Measurements from ENCODE around the gene SENP6.

SENP6 gene

DNA sequence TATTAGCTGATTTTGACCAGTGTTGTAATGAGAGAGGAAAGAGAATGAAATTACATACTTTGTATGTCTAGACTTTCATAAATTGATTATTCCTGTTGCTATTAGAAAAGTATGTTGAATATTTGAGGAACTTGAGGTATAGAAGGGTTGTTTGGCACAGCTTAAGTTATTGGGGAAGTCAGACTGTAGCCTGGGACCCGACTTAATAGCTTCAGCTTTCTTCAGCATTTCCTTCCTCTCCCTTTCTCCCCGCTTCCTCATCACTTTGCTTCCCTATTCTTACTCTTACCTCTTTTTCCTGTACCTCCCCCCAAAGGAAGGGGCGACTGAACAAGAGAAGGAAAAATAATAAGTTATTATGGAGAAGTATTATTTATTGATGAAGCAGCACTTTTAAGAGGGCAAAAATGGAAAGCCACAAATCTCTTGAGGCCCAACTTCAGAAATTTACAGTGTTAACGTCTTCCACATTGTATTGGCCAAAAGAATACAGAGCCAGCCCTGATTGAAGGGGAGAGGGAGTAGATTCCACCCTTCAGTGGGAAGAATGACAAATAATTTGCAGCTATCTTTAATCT, 7.4 kb downstream of the SENP6 start:
- no peak overlapping the region for H3K9ac ChIP-seq (ENCODE audit: low read depth, low read length)
- 63% methylated on average over 4 of the region's 4 CpGs for WGBS
- peaks cover 36% of the 10 kb centered on the region for H3K4me1 ChIP-seq (ENCODE audit: insufficient read depth, low read length)
- 0 out of 2 replicates have a peak, but pooled peaks cover 2% of the 10 kb centered on the region for H3K36me3 ChIP-seq (ENCODE audit: insufficient read depth, low read length)
- H3K9me3 ChIP-seq (ENCODE audit: insufficient read depth, low read depth, low read length), result no peaks in the 10 kb centered on the region
- no peak overlapping the region for H3K4me3 ChIP-seq (ENCODE audit: low read length)
- H3K27ac ChIP-seq (ENCODE audit: low read depth, low read length), result no peak overlapping the region
- H3K27me3 ChIP-seq (ENCODE audit: insufficient read depth, low read length), result no peaks in the 10 kb centered on the region

DNA sequence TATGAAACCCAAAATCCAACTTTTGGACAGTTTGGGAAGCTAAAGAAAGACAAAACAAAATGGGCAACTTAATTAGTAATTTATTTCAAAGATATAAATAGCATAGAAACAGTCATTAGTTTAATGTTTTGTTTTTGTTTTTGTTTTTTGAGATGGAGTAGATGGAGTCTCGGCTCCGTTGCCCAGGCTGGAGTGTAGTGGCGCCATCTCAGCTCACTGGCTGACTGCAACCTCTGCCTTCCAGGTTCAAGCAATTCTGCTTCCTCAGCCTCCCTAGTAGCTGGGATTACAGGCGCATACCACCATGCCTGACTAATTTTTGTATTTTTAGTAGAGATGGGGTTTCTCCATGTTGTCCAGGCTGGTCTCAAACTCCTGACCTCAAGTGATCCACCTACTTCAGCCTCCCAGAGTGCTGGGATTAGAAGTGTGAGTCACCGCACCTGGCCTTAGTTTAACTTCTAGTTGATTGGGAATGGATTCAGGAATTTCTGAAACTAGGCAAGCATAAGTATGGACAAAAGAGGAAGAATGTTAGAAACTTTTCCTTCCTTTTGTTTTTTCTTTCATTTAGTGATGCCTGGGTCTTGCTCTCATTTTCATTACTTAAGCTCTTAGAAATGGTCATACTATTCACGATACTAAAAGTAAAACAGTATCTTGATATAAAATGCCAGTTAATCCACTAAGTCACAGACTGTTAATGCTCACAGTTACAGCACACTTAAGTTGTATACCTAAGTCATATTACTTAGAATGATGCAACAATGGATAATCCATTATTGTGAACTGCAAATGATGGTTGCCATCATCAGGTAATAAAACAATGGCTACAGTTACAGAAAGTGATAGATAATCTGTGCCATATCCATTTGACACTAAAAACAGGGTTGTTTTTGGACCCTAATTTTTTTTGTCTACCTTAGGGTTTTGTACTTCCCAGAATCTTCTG, 8.2 kb downstream of the SENP6 start:
- Histone ChIP-seq H3K9me3 (ENCODE audit: insufficient read depth, low read depth, low read length) (no peaks in the 10 kb centered on the region), H3K4me1 (ENCODE audit: insufficient read depth, low read length) (peaks cover 36% of the 10 kb centered on the region), H3K27me3 (ENCODE audit: insufficient read depth, low read length) (no peaks in the 10 kb centered on the region), H3K36me3 (ENCODE audit: insufficient read depth, low read length) (0 out of 2 replicates have a peak, but pooled peaks cover 2% of the 10 kb centered on the region), H3K4me3 (ENCODE audit: low read length) (no peak overlapping the region), H3K9ac (ENCODE audit: low read depth, low read length) (no peak overlapping the region), H3K27ac (ENCODE audit: low read depth, low read length) (peak overlapping the region; percentile 4; the same call in 1 of the 2 replicates)
- WGBS, result 81% methylated on average over 4 of the region's 6 CpGs

DNA sequence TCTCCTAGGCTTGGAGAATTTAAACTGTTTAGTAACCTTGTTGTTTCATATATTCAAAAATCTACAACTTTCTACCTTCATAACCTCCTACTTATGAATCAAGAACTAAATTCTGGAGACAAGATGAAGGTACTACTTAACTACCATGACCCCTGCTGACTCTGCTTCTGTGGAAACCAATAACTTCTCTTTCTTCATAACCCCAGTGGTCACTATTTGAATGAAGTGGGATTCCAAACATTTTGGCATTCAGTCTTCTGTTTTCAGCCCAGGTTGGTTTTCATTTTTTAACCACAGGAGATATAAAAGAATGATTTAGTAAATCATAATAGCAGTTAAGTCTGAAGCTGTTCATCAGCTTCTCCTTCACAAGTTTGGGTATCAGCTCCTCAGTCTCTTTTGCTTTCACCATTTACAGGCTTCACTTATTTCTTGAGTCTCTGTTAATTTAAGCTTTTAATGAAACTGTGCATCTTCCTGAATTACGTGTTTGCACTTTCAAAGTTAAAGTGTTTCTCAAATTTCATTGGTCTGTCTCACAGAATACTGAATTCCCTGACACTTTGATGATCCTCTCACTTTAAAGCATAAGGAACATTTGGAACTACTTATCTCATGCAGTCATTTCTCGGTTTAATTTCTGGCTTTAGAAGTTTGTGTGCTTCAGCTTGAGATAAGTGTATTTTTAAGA, 9.5 kb downstream of the SENP6 start:
- WGBS, result 98% methylated on average over 2 of the region's 2 CpGs

DNA sequence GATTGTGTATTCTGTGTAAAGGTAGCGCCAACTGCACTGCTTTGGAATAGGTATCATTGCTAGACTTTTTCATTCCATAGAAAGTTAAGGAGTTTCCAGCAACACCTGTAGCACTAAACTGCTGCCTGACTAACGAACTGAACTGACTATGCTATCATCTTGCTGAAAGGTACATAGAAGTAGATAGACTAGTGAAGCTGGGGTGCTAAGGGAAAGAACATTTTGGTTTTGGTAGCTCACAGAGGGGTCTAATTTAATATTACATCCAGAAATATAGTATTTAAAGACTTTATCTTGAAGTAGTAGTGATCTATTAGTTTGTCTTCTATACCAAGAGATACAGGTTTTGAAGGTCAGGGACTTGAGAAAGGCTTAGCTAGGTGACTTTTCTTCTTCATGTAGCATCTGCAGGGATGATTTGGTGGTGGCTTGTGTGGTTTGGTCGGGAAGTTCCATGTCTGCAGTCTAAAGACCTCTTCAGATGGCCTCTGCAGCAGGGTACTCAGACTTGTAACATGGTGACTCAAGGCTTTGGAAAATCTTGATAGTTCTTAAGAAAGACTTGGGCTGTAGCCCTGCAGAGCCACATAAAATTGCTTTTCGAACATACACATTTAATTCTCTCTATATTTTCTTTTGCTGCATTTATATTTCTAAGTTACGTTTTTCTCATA, 10.2 kb downstream of the SENP6 start:
- H3K9ac ChIP-seq (ENCODE audit: low read depth, low read length), result no peak overlapping the region
- H3K27ac ChIP-seq (ENCODE audit: low read depth, low read length), result no peak overlapping the region
- 92% methylated on average over 5 of the region's 5 CpGs for WGBS
- H3K4me1 ChIP-seq (ENCODE audit: insufficient read depth, low read length), result peaks cover 28% of the 10 kb centered on the region
- H3K36me3 ChIP-seq (ENCODE audit: insufficient read depth, low read length), result no peaks in the 10 kb centered on the region
- H3K27me3 ChIP-seq (ENCODE audit: insufficient read depth, low read length), result no peaks in the 10 kb centered on the region
- no peaks in the 10 kb centered on the region for H3K9me3 ChIP-seq (ENCODE audit: insufficient read depth, low read depth, low read length)
- H3K4me3 ChIP-seq (ENCODE audit: low read length), result no peak overlapping the region

More for the DNA sequence above, 9.5 kb downstream of the SENP6 start:
- Histone ChIP-seq H3K36me3 (ENCODE audit: insufficient read depth, low read length) (no peaks in the 10 kb centered on the region), H3K9me3 (ENCODE audit: insufficient read depth, low read depth, low read length) (no peaks in the 10 kb centered on the region), H3K4me1 (ENCODE audit: insufficient read depth, low read length) (peaks cover 28% of the 10 kb centered on the region), H3K9ac (ENCODE audit: low read depth, low read length) (no peak overlapping the region), H3K27ac (ENCODE audit: low read depth, low read length) (no peak overlapping the region), H3K27me3 (ENCODE audit: insufficient read depth, low read length) (no peaks in the 10 kb centered on the region), H3K4me3 (ENCODE audit: low read length) (no peak overlapping the region)

DNA sequence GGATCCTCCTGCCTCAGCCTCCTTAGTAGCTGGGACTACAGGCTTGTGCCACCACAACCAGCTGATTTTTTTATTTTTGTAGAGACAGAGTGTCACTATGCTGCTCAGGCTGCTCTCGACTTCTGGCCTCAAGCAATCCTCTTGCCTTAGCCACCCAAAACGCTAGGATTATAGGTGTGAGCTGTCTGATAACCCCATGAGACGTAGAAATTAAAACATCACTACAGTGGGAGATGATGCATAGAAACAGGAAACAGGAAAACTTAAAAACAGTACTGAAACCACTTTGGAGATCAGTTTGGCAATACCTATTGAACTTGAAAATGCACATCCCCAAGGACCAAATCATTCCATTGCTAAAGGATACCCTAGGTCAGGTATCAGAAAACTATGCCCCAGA, 10.8 kb downstream of the SENP6 start:
- Histone ChIP-seq H3K27me3 (ENCODE audit: insufficient read depth, low read length) (no peaks in the 10 kb centered on the region), H3K36me3 (ENCODE audit: insufficient read depth, low read length) (no peaks in the 10 kb centered on the region; the same call in 1 of the 2 replicates), H3K4me1 (ENCODE audit: insufficient read depth, low read length) (peaks cover 28% of the 10 kb centered on the region), H3K9ac (ENCODE audit: low read depth, low read length) (no peak overlapping the region), H3K9me3 (ENCODE audit: insufficient read depth, low read depth, low read length) (no peaks in the 10 kb centered on the region), H3K4me3 (ENCODE audit: low read length) (no peak overlapping the region), H3K27ac (ENCODE audit: low read depth, low read length) (no peak overlapping the region)
- WGBS, result 98% methylated on average over 3 of the region's 3 CpGs

DNA sequence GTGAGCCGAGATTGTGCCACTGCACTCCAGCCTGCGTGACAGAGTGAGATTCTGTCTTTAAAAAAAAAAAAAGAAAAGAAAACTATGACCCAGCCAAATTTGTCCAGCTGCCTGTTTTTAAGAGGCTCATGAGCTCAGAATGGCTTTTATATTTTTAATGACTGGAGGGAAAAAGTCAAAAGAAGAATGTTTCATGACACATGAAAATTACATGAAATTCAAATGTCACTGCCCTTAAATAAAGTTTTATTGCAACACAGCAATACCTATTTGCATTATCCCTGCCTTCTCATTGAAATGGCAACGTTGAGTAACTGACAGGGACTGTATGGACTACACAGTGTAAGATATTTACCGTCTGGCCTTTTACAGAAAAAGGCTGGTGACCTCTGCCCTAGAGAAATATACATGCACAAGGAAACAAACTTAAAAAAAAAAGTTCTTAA, 11.4 kb downstream of the SENP6 start:
- Histone ChIP-seq H3K4me3 (ENCODE audit: low read length) (no peak overlapping the region), H3K27me3 (ENCODE audit: insufficient read depth, low read length) (no peaks in the 10 kb centered on the region), H3K9me3 (ENCODE audit: insufficient read depth, low read depth, low read length) (no peaks in the 10 kb centered on the region), H3K9ac (ENCODE audit: low read depth, low read length) (no peak overlapping the region), H3K4me1 (ENCODE audit: insufficient read depth, low read length) (peaks cover 28% of the 10 kb centered on the region), H3K27ac (ENCODE audit: low read depth, low read length) (no peak overlapping the region), H3K36me3 (ENCODE audit: insufficient read depth, low read length) (peaks cover 4% of the 10 kb centered on the region; the same call in 1 of the 2 replicates)
- WGBS, result 86% methylated on average over 4 of the region's 4 CpGs

DNA sequence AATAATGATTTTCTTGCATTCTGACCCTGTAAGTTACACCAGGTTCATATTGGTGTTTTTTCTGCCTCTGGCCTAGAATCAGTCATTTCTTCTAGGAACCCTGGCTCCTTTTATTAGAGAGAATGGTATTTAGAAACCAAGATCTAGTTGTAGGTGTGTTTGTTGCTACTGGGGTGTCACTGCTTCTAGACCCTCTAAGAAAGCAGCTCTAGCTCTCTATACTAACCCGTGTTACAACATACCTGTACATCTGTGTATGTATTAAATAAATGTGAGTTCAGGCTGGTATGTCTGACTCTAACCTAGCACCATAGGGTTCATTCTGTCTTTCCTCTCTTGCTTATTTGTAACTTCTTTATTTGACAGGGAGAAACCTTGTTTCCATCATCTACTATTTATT, 16.8 kb downstream of the SENP6 start:
- Histone ChIP-seq H3K27ac (ENCODE audit: low read depth, low read length) (no peak overlapping the region), H3K9ac (ENCODE audit: low read depth, low read length) (no peak overlapping the region)
- no CpG with 5 or more reads among the region's 1 CpG for WGBS

DNA sequence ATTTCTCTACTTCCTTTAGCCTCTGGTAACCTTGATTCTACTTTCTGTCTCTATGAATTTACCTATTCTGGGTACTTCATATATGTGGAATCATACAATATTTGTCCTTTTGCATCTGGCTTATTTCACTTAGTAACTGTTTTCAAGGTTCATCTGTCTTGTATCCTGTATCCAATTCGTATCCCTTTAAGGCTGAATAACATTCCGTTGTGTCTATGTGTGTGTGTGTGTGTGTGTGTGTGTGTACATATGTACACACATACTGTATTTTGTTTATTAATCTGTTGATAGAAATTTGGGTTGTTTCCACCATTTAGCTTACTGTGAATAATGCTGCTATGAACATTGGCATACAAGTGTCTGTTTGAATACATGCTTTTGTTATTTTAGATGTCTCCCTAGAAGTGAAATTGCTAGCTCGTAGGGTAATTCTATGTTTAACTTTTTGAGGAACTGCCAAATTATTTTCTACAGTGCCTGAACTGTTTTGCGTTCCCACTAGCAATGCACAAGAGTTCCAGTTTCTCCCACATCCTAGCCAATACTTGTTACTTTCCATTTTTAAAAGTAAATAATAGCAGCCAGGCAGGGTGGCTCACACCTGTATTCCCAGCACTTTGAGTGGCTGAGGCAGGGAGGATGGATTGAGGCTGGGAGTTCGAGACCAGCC, 17.7 kb downstream of the SENP6 start:
- Histone ChIP-seq H3K4me3 (ENCODE audit: low read length) (no peak overlapping the region), H3K9ac (ENCODE audit: low read depth, low read length) (no peak overlapping the region), H3K9me3 (ENCODE audit: insufficient read depth, low read depth, low read length) (no peaks in the 10 kb centered on the region; the same call in none of the 2 replicates), H3K36me3 (ENCODE audit: insufficient read depth, low read length) (peaks cover 34% of the 10 kb centered on the region), H3K27ac (ENCODE audit: low read depth, low read length) (no peak overlapping the region), H3K27me3 (ENCODE audit: insufficient read depth, low read length) (no peaks in the 10 kb centered on the region), H3K4me1 (ENCODE audit: insufficient read depth, low read length) (no peaks in the 10 kb centered on the region)
- 91% methylated on average over 5 of the region's 5 CpGs for WGBS

More for the DNA sequence above, 16.8 kb downstream of the SENP6 start:
- Histone ChIP-seq H3K4me3 (ENCODE audit: low read length) (no peak overlapping the region), H3K36me3 (ENCODE audit: insufficient read depth, low read length) (peaks cover 24% of the 10 kb centered on the region), H3K9me3 (ENCODE audit: insufficient read depth, low read depth, low read length) (no peaks in the 10 kb centered on the region; the same call in none of the 2 replicates), H3K4me1 (ENCODE audit: insufficient read depth, low read length) (no peaks in the 10 kb centered on the region), H3K27me3 (ENCODE audit: insufficient read depth, low read length) (no peaks in the 10 kb centered on the region)

DNA sequence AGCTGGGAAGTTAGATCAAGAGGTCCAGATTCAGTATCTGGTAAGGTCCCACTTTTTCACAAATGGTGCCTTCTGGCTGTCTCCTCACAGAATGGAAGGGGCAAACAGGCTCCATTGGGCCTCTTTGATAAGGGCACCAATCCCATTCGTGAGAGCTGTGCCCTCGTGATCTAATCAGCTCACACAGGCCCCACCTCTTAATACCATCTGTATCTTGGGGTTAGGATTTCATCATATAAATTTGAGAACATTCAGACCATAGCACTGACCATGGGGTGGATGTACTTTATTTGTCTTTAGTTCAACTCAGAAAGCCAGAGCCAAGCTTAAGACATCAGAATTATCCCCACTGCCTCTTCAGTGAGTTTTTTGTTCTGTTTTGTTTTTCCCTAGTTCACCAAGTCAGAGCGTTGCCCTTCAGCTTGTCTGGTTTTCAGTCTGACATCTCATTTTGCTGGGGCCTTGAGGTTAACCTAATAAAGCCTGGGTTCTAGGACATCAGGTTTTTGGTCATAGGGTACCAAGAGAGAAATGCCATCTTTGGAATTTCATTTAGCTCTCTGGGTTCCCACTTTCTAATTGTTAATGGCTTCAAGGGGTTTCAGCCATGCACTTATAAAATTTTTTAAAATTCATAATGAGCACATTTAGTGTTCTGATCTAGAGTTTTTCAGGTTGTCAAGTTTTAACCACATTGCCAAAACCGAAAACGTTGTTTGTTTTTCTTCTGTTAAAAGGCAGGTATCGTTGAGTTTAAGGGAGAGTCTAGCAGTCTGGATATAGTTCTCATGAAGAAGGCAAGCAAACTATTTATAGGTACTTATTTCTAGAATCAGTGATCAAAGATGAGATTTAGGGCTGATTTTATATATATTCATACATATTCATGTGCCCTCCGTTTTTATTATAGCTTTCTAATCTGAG, 19.0 kb downstream of the SENP6 start:
- Histone ChIP-seq H3K27me3 (ENCODE audit: insufficient read depth, low read length) (no peaks in the 10 kb centered on the region), H3K36me3 (ENCODE audit: insufficient read depth, low read length) (peaks cover 45% of the 10 kb centered on the region), H3K9me3 (ENCODE audit: insufficient read depth, low read depth, low read length) (no peaks in the 10 kb centered on the region; the same call in none of the 2 replicates), H3K4me1 (ENCODE audit: insufficient read depth, low read length) (no peaks in the 10 kb centered on the region), H3K27ac (ENCODE audit: low read depth, low read length) (no peak overlapping the region), H3K9ac (ENCODE audit: low read depth, low read length) (no peak overlapping the region), H3K4me3 (ENCODE audit: low read length) (no peak overlapping the region)
- WGBS, result 88% methylated on average over 5 of the region's 7 CpGs
